HEK293T (cell line): Measurements from ENCODE around the gene CYP46A1.

Experiments
- ARNT ChIP-seq: fragments of 450-650 bp; IDR thresholded peaks from 2 replicates; pipeline ENCODE4 v1.6.1; 2017; ENCODE audit warnings: mild to moderate bottlenecking
- BHLHE40 ChIP-seq: fragments of 450-650 bp; IDR thresholded peaks from 2 replicates; pipeline ENCODE4 v1.6.1; 2016; ENCODE audit warnings: mild to moderate bottlenecking, moderate library complexity, borderline replicate concordance
- CTBP1 ChIP-seq: fragments of 450-650 bp; IDR thresholded peaks from 2 replicates; pipeline ENCODE4 v1.6.1; 2016; ENCODE audit warnings: borderline replicate concordance
- ELF4 ChIP-seq: fragments of 450-650 bp; IDR thresholded peaks from 2 replicates; pipeline ENCODE4 v1.6.1; 2017; ENCODE audit warnings: antibody characterized with exemption
- FOXK2 ChIP-seq: fragments of 450-650 bp; IDR thresholded peaks from 2 replicates; pipeline ENCODE4 v1.6.1; 2016; ENCODE audit warnings: mild to moderate bottlenecking
- FOXM1 ChIP-seq: fragments of 450-650 bp; IDR thresholded peaks from 2 replicates; pipeline ENCODE4 v1.6.1; 2017; ENCODE audit warnings: mild to moderate bottlenecking, borderline replicate concordance
- L3MBTL2 ChIP-seq: fragments of 450-650 bp; conservative IDR thresholded peaks from 2 replicates; pipeline ENCODE4 v1.6.1; 2016; ENCODE audit warnings: mild to moderate bottlenecking
- LEF1 ChIP-seq: fragments of 450-650 bp; IDR thresholded peaks from 2 replicates; pipeline ENCODE4 v1.6.1; 2017; ENCODE audit warnings: mild to moderate bottlenecking, borderline replicate concordance
- NFRKB ChIP-seq: fragments of 450-650 bp; IDR thresholded peaks from 2 replicates; pipeline ENCODE4 v1.6.1; 2016; ENCODE audit warnings: mild to moderate bottlenecking, moderate library complexity
- SP1 ChIP-seq: fragments of 450-650 bp; IDR thresholded peaks from 2 replicates; pipeline ENCODE4 v1.6.1; 2017
- SUZ12 ChIP-seq: fragments of 450-650 bp; IDR thresholded peaks from 2 replicates; pipeline ENCODE4 v1.6.1; 2016; ENCODE audit warnings: mild to moderate bottlenecking
- TARDBP ChIP-seq: fragments of 450-650 bp; IDR thresholded peaks from 2 replicates; pipeline ENCODE4 v1.6.1; 2016
- ZNF384 ChIP-seq: fragments of 450-650 bp; IDR thresholded peaks from 2 replicates; pipeline ENCODE4 v1.6.1; 2016
- TF ChIP-seq, protein P1 (sequence below): fragments of 450-650 bp; IDR thresholded peaks from 2 replicates; pipeline ENCODE4 v1.6.1; 2016

DNA sequence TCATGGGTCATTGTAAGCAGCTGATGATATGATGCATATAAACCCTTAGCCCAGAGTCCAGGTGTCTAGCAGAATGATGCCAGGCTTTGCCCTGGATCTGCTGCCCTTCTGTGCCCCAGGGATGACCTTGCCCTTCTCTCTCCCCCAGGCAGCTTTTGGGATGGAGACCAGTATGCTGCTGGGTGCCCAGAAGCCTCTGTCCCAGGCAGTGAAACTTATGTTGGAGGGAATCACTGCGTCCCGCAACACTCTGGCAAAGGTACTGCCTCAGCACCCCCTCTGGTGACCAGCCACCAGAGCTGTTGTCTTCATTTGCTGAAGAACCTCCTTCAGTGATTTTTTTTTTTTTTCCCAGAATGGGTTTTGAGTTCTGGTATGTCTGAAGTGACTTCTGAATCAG lies 23.3 kb downstream of the CYP46A1 start:
- TF ChIP-seq SUZ12: no peak
- no peak for TF ChIP-seq ELF4
- TF ChIP-seq FOXM1: no peak
- no peak for TF ChIP-seq CTBP1
- no peak for TF ChIP-seq ARNT
- no peak for TF ChIP-seq NFRKB
- no peak for TF ChIP-seq SP1
- no peak for TF ChIP-seq BHLHE40
- TF ChIP-seq TARDBP: no peak
- no peak for TF ChIP-seq L3MBTL2
- no peak for TF ChIP-seq FOXK2
- no peak for TF ChIP-seq ZNF384
- TF ChIP-seq, protein P1, sequence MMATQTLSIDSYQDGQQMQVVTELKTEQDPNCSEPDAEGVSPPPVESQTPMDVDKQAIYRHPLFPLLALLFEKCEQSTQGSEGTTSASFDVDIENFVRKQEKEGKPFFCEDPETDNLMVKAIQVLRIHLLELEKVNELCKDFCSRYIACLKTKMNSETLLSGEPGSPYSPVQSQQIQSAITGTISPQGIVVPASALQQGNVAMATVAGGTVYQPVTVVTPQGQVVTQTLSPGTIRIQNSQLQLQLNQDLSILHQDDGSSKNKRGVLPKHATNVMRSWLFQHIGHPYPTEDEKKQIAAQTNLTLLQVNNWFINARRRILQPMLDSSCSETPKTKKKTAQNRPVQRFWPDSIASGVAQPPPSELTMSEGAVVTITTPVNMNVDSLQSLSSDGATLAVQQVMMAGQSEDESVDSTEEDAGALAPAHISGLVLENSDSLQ: no peak
- TF ChIP-seq LEF1: no peak
